Ishikawa (cell line): ENCODE data around the gene YAP1.

Source experiments
- EP300 ChIP-seq: IDR thresholded peaks from 2 replicates; pipeline ENCODE4 v1.6.1; 2012; ENCODE audit warnings: borderline replicate concordance
- FOXM1 ChIP-seq: IDR thresholded peaks from 2 replicates; pipeline ENCODE4 v1.6.1; 2012; ENCODE audit warnings: low read depth, borderline replicate concordance
- NFIC ChIP-seq: IDR thresholded peaks from 2 replicates; pipeline ENCODE4 v1.6.1; 2012
- RAD21 ChIP-seq: IDR thresholded peaks from 2 replicates; pipeline ENCODE4 v1.6.1; 2012; ENCODE audit warnings: low read depth
- TAF1 ChIP-seq: IDR thresholded peaks from 2 replicates; pipeline ENCODE4 v1.6.1; 2012; ENCODE audit warnings: low read depth, mild to moderate bottlenecking
- TCF12 ChIP-seq: IDR thresholded peaks from 2 replicates; pipeline ENCODE4 v1.6.1; 2012; ENCODE audit warnings: low read depth
- YY1 ChIP-seq: IDR thresholded peaks from 2 replicates; pipeline ENCODE4 v1.6.1; 2012; ENCODE audit warnings: low read depth
- TF ChIP-seq, protein P1 (sequence below): IDR thresholded peaks from 2 replicates; pipeline ENCODE4 v1.6.1; 2012

DNA sequence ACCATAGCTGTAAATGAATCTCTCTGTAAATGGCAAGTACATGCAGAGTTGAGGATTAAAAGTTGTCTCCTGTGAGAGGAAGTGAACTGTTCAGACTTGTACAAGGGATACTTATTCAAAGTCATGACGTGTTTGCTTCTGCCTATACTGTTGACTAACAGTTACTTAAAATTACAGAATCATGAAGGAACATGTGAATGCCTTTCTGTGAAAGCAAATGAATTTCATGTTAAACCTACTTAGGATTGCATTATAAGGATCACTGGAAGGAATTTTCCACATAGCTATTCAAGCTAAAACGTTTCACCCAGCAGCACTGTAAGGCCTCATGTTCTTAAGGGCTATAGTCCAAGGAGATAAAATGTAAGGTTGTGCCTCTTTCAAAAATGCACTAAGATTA lies 113.6 kb downstream of the YAP1 start:
- no peak for TF ChIP-seq RAD21
- no peak for TF ChIP-seq TAF1
- TF ChIP-seq, protein P1, sequence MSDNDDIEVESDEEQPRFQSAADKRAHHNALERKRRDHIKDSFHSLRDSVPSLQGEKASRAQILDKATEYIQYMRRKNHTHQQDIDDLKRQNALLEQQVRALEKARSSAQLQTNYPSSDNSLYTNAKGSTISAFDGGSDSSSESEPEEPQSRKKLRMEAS = no peak
- no peak for TF ChIP-seq EP300
- no peak for TF ChIP-seq YY1
- TF ChIP-seq FOXM1 = no peak
- no peak for TF ChIP-seq NFIC
- no peak for TF ChIP-seq TCF12
